ENCODE results near the gene ZNF611.

- TF ChIP-seq MAX (IDR thresholded peaks at IDR 0.05) = no peak
- TF ChIP-seq CTCF (IDR thresholded peaks at IDR 0.05; ENCODE audit: low read depth, low read length, missing input control) = no peak
- no peak for TF ChIP-seq JUND (IDR thresholded peaks at IDR 0.05)
- TF ChIP-seq TAF1 (conservative IDR thresholded peaks at IDR 0.05) = no peak
- no peak for TF ChIP-seq YY1 (IDR thresholded peaks at IDR 0.05)
- TF ChIP-seq, protein P1, sequence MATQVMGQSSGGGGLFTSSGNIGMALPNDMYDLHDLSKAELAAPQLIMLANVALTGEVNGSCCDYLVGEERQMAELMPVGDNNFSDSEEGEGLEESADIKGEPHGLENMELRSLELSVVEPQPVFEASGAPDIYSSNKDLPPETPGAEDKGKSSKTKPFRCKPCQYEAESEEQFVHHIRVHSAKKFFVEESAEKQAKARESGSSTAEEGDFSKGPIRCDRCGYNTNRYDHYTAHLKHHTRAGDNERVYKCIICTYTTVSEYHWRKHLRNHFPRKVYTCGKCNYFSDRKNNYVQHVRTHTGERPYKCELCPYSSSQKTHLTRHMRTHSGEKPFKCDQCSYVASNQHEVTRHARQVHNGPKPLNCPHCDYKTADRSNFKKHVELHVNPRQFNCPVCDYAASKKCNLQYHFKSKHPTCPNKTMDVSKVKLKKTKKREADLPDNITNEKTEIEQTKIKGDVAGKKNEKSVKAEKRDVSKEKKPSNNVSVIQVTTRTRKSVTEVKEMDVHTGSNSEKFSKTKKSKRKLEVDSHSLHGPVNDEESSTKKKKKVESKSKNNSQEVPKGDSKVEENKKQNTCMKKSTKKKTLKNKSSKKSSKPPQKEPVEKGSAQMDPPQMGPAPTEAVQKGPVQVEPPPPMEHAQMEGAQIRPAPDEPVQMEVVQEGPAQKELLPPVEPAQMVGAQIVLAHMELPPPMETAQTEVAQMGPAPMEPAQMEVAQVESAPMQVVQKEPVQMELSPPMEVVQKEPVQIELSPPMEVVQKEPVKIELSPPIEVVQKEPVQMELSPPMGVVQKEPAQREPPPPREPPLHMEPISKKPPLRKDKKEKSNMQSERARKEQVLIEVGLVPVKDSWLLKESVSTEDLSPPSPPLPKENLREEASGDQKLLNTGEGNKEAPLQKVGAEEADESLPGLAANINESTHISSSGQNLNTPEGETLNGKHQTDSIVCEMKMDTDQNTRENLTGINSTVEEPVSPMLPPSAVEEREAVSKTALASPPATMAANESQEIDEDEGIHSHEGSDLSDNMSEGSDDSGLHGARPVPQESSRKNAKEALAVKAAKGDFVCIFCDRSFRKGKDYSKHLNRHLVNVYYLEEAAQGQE (IDR thresholded peaks at IDR 0.05) = no peak
- no peak for TF ChIP-seq GABPA (IDR thresholded peaks at IDR 0.05 in 1 of 2, conservative IDR thresholded peaks at IDR 0.05 in 1 of 2)
- TF ChIP-seq, protein P2, sequence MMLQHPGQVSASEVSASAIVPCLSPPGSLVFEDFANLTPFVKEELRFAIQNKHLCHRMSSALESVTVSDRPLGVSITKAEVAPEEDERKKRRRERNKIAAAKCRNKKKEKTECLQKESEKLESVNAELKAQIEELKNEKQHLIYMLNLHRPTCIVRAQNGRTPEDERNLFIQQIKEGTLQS (IDR thresholded peaks at IDR 0.05) = no peak
- TF ChIP-seq HNF4G (IDR thresholded peaks at IDR 0.05) = no peak
- TF ChIP-seq SP1 (IDR thresholded peaks at IDR 0.05) = no peak
- TF ChIP-seq RXRA (IDR thresholded peaks at IDR 0.05) = no peak
- no peak for TF ChIP-seq RAD21 (IDR thresholded peaks at IDR 0.05)
- no peak for TF ChIP-seq EGR1 (IDR thresholded peaks at IDR 0.05; ENCODE audit: low read depth in 2 of 2)
- no peak for TF ChIP-seq NR2F2 (IDR thresholded peaks at IDR 0.05)
These were observed 61.8 kb downstream of the ZNF611 start for GRCh38 chr19:52673014-52673413.
